H4 (cell line): ENCODE measurements around the gene RPS15. TPM values are rescaled to one million over a fixed set of nuclear protein-coding genes. Genes with fewer than 3 reads are reported as not detected.
"Not testable (repeated sequence)": the region's sequence is repeated elsewhere in the genome, so short reads cannot be mapped to it uniquely, and the experiment has no call there.

Experiments used
- DNase-seq: peaks from one replicate; pipeline ENCODE4 v3.0.0-alpha.2; 2015; ENCODE audit warnings: low spot score
- total RNA-seq: library from RNA; depleted of rRNA; stranded (reverse); fragments of >200 nt; shearing (Covaris generic); gene quantifications from 2 replicates; pipeline ENCODE4 v1.2.3, GENCODE V29; 2014

Gene RPS15
- total RNA-seq, 1 experiment from 2014 or later = 1,025 TPM

DNA sequence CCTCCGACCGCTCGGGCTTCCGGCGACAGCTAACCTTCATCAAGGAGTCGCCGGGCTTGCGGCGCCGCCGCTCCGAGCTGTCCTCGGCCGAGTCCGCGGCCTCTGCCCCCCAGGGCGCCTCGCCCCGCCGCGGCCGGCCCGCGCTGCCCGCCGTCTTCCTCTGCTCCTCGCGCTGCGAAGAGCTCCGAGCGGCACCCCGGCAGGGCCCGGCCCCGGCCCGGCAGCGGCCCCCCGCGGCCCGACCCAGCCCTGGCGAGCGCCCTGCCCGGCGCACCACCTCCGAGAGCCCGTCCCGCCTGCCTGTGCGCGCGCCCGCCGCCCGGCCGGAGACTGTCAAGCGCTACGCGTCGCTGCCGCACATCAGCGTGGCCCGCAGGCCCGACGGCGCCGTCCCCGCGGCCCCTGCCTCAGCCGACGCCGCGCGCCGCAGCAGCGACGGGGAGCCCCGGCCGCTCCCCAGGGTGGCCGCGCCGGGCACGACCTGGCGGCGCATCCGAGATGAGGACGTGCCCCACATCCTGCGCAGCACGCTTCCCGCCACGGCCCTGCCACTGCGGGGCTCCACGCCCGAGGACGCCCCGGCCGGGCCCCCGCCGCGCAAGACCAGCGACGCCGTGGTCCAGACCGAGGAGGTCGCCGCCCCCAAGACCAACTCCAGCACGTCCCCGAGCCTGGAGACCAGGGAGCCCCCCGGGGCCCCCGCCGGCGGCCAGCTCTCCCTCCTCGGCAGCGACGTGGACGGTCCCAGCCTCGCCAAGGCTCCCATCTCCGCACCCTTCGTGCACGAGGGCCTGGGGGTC, 31.3 kb downstream of the RPS15 start:
- no peak for DNase-seq

DNA sequence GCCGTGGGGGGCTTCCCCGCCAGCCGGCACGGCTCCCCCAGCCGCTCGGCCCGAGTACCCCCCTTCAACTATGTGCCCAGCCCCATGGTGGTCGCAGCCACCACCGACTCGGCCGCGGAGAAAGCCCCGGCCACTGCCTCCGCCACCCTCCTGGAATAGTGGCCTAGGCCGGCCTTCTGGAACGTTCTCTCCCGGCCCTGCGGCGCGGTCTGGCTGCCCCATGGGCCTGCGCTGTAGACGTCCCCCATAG, 31.8 kb downstream of the RPS15 start:
- no peak for DNase-seq

GRCh38 chr19:1470305-1471009, 32.3 kb downstream of the RPS15 start:
- DNase-seq = no peak

DNA sequence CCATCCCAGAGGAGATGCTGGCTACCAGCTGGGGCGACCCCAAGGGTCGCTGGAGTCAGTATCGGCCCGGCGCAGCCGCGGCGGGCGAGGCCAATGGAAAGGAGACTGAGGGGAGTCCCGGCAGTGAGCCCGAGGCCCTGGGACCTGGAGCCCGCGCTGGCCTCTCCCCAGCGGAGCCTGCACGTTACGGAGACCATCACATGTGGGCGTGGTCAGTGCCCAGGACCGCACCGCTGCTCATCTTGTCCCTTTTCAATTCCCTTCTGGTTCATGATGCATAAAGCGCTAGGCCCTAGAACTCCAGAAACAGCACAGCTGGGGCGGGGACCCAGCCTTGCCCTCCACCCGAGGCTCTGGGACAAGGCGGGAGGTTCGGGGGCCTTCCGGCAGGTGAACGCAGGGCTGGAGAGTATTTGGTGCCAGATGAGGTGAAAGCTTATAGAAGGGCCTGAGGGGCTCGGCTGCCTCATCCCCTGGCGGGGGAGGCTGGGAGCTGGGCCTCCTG, 32.9 kb downstream of the RPS15 start:
- no peak for DNase-seq

DNA sequence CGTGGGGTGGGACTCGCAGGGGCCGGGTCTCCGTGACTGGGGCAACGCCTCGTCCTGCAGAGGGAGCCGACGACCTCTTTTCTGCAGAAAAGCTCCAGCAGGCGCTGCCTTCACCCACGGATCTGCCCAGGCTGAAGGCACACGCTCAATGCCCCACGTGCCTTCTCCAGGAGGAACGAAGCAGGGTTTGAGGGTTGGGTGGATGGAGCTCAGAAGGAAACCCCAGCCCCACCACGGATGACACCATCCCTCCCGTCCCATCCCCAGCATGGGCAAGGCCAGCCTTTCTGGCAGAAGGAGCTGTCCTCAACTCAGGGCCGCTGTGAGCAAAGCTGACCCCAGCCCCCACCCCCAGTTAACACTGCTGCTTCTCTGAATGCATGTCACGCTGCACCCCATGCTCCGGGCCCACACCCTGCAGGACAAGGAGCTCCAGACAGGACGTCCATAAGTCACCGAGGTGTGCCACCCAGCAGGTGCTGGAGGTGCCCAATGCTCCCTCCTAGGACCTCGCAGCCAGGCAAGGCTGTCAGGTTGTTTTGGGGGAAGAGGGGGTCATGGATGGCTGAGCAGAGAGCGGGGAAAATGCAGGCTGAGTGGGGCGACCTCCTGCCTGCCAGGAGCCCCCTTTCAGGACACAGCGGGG, 33.4 kb downstream of the RPS15 start:
- no peak for DNase-seq

- DNase-seq = no peak
Observed at GRCh38 chr19:1472231-1473084, 34.3 kb downstream of the RPS15 start.

DNA sequence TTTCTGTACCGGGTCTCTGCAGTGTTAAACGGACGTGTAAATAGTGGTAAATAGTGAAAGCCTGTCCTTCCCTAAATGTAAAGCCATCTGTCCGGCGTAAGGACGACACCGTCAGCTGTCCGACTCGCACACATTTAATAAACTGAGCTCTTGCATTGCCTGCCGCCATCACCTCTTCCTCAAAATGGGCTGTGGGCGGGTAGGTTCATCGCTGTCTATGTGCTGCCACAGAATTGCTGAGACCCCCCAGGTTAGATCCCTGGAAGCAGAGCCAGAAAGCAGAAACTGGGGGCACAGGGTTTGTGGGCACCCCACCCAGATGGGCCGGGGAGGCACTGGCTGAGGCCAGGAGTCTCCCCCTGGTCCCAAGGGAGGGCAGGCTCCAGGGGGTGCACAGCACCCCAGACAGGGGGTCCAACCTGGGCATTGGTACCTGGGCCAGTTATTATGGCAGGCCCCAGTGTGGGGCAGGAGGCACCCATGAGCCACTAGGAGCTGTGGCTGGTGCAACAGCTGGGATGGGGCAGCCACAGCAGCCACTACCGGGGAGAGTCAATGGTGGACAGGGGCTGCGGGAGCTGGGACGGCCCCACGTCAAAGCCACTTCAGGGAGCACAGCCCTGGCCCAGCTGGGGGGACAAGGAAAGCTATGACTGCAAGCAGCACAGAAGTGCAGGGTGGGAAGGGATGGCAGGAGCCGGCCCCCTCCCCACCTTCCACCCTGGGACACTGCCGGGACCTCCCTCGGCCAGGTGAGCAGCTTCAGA, 35.1 kb downstream of the RPS15 start:
- DNase-seq = no peak

DNA sequence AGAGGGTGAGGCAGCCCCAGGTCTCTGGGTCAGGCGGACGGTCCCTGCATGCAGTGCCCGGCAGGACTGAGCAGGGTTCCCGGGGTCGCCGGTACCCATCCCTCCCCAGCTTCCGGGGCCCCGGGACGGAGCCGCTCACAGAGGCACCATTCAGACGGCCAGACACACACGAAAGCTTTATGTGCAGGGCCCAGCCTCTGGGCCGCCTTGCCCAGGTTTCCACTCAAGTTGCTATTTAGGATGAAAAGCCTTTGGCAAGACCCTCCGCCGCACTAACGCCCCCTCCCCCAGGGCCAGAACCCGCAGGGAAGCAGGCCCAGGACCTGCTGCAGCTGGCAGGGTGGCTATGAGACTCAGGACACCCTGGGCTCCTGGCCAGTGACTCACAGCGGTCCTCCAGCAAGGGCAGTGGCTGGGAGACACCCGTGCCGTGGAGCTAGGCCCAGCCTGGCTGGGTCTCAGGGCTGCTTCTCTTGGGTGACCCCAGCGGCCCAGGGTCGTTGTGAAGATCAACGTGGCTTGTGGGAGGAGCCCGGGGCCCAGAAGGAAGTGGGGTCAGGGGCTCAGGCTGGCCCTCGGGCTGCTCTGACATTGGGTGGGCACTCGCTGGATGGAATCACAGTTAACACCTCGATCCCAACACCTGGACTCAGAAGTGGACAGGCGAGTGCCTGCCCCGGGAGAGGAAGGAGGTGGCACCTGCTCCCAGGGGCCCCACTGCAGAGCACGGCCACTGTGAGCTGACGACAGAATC, 36.0 kb downstream of the RPS15 start:
- no peak for DNase-seq

GRCh38 chr19:1474765-1475351, 36.7 kb downstream of the RPS15 start:
- DNase-seq = no peak

GRCh38 chr19:1475751-1476437, 37.7 kb downstream of the RPS15 start:
- no peak for DNase-seq

DNA sequence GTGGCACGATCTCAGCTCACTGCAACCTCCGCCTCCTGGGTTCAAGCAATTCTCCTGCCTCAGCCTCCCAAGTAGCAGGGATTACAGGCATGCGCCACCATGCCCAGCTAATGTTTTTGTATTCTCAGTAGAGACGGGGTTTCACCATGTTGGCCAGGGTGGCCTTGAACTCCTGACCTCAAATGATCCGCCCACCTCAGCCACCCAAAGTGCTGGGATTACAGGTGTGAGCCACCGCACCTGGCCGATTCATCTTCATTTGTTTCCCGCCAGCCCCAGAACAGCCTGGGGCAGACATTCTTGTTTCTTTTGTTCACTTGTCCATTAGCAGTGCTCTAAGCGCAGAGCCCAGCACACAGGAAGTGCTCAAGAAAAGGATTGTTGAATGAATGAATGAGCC, 38.9 kb downstream of the RPS15 start:
- not testable (repeated sequence) for DNase-seq

DNA sequence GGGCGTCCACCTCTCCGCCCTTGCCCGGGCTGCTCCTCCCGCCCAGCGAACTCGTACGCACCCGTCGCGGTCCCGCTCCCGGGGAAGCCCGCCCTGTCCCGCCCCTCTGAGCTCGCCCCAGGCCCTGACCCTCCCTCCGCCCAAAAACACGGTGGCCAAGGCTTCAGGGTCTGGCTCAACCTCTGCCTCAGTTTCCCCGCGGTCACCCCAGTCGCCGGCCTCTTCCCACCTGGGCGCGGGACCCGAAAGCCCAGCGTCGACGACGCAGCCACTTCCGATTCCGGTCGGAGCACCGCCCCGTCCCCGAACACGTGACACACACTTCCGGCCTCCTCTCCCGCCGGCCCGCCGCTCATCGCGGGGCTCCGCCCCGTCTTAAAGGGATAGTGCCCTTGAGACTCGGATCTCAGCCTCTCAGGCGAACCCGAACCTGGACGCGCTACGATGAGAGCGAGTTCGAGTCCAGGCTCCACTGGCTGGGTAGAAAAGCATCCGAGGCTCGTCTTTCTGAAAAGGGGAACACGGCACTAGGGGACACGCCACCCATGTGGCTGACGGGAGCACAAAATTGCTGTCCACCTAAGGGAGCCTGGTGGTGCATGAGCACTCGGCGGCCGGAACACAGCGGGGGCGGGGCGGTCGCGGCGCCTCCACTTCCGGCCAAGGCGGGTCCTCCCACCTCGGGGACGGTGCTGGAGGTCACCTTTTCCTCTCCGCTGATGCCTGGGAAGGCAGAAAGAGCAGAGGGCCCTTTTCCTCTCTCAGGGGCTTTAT, 40.9 kb downstream of the RPS15 start, which contains the start of gene C19orf25:
Gene C19orf25 (minus strand): TSS at position 282 of the 774 bp plus-strand sequence. CDS start 312 bp downstream, outside the sequence.
- peak; percentile 80 for DNase-seq

DNA sequence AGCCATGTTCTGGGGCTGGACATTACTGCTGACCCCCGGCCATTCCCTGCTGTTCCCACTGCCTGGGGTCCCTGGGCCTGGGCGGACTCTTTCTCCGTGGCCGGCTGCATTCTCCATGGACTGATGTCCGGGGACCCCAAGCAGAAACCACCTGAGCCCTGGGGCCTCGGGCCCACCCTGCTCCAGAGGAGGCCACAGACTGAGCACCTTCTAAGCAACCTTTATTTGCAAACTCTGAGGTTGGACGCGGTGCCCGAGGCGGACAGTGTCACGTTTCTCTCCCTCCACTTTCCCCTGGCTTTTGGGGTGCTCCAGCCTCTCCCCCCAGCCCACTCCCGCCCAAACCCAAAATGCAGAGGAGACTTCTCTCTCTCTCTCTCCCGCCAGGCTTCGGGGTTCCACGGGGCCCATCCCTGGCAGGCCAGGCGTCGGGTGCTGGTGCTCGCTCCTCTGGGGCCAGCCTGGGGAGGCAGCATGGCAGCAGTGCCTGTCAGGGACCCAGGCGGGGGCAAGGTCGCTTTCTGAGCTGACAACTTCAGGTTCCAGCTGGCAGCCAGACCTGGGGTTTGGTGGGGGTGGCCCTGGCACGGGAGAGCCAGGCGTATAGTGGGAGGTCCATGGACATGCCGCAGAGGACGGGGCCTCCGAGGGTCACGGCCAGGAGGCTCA, 43.2 kb downstream of the RPS15 start:
- DNase-seq = no peak

DNA sequence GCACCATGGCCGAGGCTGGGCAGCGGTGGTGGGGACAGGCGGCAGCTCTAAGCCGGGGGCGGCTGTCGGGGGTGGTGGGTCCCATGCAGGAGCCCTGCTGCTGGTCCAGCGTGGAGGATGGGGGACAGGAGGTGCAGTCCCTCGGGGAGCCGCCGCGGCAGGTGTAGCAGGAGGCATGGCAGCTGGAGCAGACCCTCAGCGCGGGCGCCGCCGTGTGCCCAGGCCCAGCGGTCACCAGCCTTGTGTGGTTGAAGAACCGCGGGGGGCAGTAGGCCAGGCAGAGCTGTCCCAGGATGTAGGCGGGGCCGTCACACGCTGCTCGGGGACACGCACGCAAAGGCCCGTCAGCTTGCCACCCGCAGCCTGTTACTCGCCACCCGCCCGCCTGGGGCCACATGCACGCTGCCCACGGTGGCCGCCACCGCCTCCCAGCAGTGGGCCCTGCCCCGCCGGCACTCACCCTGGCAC, 43.7 kb downstream of the RPS15 start:
- no peak for DNase-seq

DNA sequence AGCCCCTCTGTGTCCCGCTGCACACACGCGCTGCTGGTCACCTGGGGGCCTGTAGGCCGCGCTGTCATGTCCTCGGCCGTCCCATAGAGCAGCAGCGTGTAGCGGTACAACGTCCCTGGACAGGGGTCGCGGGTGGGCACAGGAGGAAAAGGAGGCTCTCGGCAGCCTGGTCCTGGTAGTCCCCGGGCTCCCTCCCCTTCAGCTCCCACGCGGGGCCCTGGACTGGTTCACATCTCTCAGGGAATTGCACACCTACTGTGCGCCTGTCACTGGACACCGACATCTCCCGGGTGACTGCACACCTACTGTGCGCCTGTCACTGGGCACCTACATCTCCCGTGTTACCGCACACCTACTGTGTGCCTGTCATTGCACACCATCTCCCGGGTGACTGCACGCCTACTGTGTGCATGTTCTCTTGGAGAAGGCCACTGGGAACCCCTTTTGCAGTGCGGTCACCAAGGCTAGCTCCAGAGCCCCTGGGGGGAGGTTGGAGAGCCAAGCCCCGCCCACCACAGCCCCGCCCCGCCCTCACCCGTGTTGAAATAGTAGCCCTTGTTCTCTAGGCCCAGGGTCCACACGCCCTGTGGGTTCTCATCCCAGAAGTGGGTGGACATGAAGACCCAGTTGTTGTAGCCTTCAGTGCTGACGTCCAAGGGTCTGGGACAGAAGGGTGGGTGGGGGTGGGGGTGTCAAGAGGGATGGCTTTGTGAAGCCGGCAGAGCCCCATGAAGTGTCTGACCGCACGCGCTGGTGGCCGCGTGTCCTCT, 44.4 kb downstream of the RPS15 start:
- no peak for DNase-seq

- no peak for DNase-seq
Observed at GRCh38 chr19:1483131-1483978, 45.2 kb downstream of the RPS15 start.
